Psoas muscle (tissue), 8 donors: ENCODE measurements around the gene STAT4. TPM values are rescaled to one million over a fixed set of nuclear protein-coding genes. Genes with fewer than 3 reads are reported as not detected.
A peak's percentile ranks its signal among the peaks of the same experiment; 100 is the strongest.

ENCODE experiments used
- ATAC-seq, 4 donors: fragments of 200-7000 bp; cut with Tn5 transposase; one replicate each; pipeline ENCODE4 v1.9.1; 2020; ENCODE audit warnings: moderate library complexity in 3 of 4, mild to moderate bottlenecking in 2 of 4
- DNase-seq, 2 donors: peaks; one replicate each; pipeline ENCODE4 v3.0.0-alpha.2; 2020
- H3K27ac ChIP-seq: fragments of 200-600 bp; one replicate; pipeline ENCODE4 v1.8.0; 2022
- H3K27me3 ChIP-seq, 3 donors: fragments of 200-600 bp in 1 of 3; one replicate each; pipeline versions ENCODE4 v1.6.1 to v1.8.0; 2013 to 2022; ENCODE audit warnings: low read length in 2 of 3, mild to moderate bottlenecking in 2 of 3, moderate library complexity in 1 of 3; ENCODE audit not compliant: insufficient read depth in 3 of 3
- H3K36me3 ChIP-seq, 2 donors: fragments of 200-600 bp in 1 of 2; one replicate each; pipeline versions ENCODE4 v1.6.1 to v1.8.0; 2013 to 2022; ENCODE audit warnings: low read depth in 1 of 2, mild to moderate bottlenecking in 1 of 2, moderate library complexity in 1 of 2; ENCODE audit not compliant: insufficient read depth in 1 of 2
- H3K4me1 ChIP-seq: fragments of 200-600 bp; one replicate; pipeline ENCODE4 v1.8.0; 2022
- H3K4me3 ChIP-seq: fragments of 200-600 bp; one replicate; pipeline ENCODE4 v1.8.0; 2022; ENCODE audit warnings: mild to moderate bottlenecking
- H3K9me3 ChIP-seq: fragments of 200-600 bp; one replicate; pipeline ENCODE4 v1.8.0; 2022
- WGBS, 3 donors: extraction: QIAGEN DNeasy Blood & Tissue Kit; methylation state at CpG; one replicate each; pipeline versions ENCODE4 v1.1.6 to v1.1.7; 2013; 5-methylcytosine and 5-hydroxymethylcytosine counted together
- intact Hi-C, 2 donors: fragments of 100-400 bp; cut with DNase I; formaldehyde crosslinking; loops; one replicate each; pipeline versions ENCODE4 v1.11.0 to v1.14.2; 2022
- polyA plus RNA-seq, 3 donors: library from polyadenylated mRNA; stranded (reverse); fragments of 200-250 nt; gene quantifications; one replicate each; pipeline ENCODE4 v1.2.3, GENCODE V29; 2013
- total RNA-seq, 4 donors: library from RNA; stranded (reverse); fragmentation: NEBNext Ultra II Directional in 2 of 4; extraction: Animal tissue kit (Norgen Biotek cat#: 25700) in 2 of 4; gene quantifications; one replicate each; pipeline versions ENCODE4 v1.2.1 to v1.2.4, GENCODE V29; 2021 to 2023
- TF ChIP-seq, protein P1 (sequence below): fragments of 200-600 bp; IDR thresholded peaks from one replicate; pipeline ENCODE4 v1.8.0; 2022; ENCODE audit warnings: antibody characterized with exemption
- donor health status: healthy with polysubstance abuse.
- donor health status: DM: no; HTN: no; CAD: no; lungs with moderate emphysema.
- donor health status: Bipolar disorder and iron deficiency.
- donor health status: healthy.
- donor health status: DM: yes; HTN: yes; CAD: no.
- donor health status: DM: no; HTN: no; CAD: no.
- donor health status: DM: no; HTN: no; CAD: no.
- donor health status: DM: yes; HTN: yes; CAD: no.

Gene STAT4
- total and polyA plus RNA-seq, 7 donors = 0.19 to 0.56 (median 0.30) TPM

DNA sequence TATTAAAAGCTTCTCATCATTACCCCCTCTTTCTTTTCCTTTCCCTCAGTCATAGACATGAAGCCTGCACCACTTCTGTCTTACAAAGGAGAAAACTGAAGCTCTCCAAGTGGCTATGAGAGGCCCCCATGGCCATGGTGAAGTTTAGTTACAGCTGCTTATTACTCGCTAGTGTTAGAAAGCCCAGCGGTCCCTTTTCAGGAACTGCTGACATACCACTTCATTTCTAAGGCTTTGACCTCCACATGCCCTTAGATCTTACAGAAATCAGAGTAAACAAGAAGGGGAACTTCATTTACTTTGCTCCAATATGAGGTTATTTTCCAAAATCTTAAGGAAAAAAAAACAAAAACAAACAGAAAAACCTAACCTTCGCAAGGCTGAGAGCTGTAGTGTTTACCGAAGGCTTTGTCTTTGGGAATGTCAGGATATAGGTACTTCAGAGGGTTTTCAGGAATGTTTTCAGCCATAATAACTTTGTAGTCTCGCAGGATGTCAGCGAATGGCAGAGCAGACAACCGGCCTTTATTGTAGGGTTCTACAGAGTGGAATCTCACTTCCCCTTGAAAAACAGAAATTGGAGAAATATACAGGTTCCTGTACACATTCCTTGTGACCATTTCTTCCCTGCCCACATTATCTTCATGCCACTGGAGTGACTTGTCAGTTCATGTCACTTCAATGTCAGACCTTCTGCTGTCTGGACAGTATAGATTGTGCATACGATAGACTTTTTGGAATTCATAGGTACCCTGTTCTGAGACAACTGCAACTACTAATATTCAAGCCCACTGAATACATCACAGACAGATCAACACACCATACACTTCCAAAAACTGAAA, 118.0 kb downstream of the STAT4 start:
- intact Hi-C loops = no loop called here
- TF ChIP-seq, protein P1, sequence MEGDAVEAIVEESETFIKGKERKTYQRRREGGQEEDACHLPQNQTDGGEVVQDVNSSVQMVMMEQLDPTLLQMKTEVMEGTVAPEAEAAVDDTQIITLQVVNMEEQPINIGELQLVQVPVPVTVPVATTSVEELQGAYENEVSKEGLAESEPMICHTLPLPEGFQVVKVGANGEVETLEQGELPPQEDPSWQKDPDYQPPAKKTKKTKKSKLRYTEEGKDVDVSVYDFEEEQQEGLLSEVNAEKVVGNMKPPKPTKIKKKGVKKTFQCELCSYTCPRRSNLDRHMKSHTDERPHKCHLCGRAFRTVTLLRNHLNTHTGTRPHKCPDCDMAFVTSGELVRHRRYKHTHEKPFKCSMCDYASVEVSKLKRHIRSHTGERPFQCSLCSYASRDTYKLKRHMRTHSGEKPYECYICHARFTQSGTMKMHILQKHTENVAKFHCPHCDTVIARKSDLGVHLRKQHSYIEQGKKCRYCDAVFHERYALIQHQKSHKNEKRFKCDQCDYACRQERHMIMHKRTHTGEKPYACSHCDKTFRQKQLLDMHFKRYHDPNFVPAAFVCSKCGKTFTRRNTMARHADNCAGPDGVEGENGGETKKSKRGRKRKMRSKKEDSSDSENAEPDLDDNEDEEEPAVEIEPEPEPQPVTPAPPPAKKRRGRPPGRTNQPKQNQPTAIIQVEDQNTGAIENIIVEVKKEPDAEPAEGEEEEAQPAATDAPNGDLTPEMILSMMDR = no peak
- H3K4me3 ChIP-seq = no peak overlapping the region
- WGBS, 3 donors = 72 to 79% (median 76%) methylated on average over 8 of the region's 8 CpGs
- no peaks in the 10 kb centered on the region for H3K27me3 ChIP-seq
- no peaks in the 10 kb centered on the region for H3K36me3 ChIP-seq
- no peak overlapping the region for H3K27ac ChIP-seq
- ATAC-seq = no peak
- no peaks in the 10 kb centered on the region for H3K9me3 ChIP-seq
- DNase-seq = no peak
- H3K4me1 ChIP-seq = no peaks in the 10 kb centered on the region

DNA sequence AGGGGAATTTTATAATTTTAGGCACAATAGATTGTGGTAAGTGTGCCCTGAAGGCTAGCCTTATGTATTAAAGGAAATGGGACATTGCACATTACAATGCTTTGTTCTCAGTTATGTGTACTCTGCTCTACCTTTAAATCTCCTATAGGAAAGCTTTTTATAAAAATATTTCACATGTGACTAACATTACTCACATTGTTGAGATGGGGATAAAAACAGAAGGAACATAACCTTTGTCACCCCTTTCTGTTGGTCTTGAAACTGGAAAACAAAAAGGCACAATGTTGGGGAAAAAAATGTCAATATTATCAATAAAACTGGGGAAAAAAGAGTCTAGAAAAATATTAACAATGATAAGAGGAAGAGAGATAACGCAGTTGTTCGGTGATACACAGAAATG, 119.5 kb downstream of the STAT4 start:
- H3K4me3 ChIP-seq = no peak overlapping the region
- intact Hi-C loops = loop anchor here in 1 of 2 donors (2.0 kb wide), 1 partner anchor 246 kb away; no protein-coding TSS in a partner anchor
- no peak overlapping the region for H3K27ac ChIP-seq
- DNase-seq (no peak), ATAC-seq (no peak)
- no peaks in the 10 kb centered on the region for H3K36me3 ChIP-seq
- H3K4me1 ChIP-seq = no peaks in the 10 kb centered on the region
- WGBS, 3 donors = 90 to 95% (median 94%) methylated on average over 2 of the region's 2 CpGs
- TF ChIP-seq, protein P1 = no peak
- no peaks in the 10 kb centered on the region for H3K27me3 ChIP-seq
- no peaks in the 10 kb centered on the region for H3K9me3 ChIP-seq

DNA sequence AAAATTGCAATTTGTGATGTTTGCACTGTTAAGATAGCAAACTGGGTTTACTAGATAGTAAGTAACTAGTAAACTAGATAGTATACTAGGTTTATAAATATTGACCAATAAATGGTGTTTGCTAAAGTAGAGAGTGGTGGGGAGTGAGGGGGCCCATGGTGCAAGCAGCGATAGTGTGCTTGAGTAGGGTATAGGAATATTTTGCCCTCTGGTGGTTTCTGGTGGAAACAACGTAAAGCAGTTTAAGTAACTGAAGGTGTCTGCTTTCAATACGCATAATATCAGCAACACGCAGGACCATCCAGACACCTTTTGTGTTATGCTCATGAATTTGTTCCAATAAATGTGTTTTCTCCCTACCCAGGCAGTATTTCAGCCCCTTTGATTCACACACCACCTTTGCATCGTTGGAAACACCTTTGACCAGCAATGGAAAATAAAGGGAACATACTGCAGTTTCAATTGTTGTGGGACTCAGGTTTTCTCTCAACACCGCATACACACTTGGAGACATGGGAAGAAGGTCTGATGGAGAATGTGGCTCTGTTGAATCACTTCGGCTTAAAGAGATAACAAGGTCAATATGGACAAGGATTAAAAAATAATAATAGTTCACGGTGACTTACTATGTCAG, 120.2 kb downstream of the STAT4 start:
- ATAC-seq = peak in 3 of 4 donors; percentile 56 to 83 (median 79)
- H3K36me3 ChIP-seq = no peaks in the 10 kb centered on the region
- H3K27me3 ChIP-seq = no peaks in the 10 kb centered on the region
- intact Hi-C loops = loop anchor here in 1 of 2 donors (2.0 kb wide), 1 partner anchor 246 kb away; no protein-coding TSS in a partner anchor
- no peak overlapping the region for H3K27ac ChIP-seq
- TF ChIP-seq, protein P1 = peak; percentile 61
- no peaks in the 10 kb centered on the region for H3K4me1 ChIP-seq
- H3K4me3 ChIP-seq = no peak overlapping the region
- WGBS, 3 donors = 39 to 47% (median 41%) methylated on average over 8 of the region's 8 CpGs
- DNase-seq = no peak
- H3K9me3 ChIP-seq = no peaks in the 10 kb centered on the region

DNA sequence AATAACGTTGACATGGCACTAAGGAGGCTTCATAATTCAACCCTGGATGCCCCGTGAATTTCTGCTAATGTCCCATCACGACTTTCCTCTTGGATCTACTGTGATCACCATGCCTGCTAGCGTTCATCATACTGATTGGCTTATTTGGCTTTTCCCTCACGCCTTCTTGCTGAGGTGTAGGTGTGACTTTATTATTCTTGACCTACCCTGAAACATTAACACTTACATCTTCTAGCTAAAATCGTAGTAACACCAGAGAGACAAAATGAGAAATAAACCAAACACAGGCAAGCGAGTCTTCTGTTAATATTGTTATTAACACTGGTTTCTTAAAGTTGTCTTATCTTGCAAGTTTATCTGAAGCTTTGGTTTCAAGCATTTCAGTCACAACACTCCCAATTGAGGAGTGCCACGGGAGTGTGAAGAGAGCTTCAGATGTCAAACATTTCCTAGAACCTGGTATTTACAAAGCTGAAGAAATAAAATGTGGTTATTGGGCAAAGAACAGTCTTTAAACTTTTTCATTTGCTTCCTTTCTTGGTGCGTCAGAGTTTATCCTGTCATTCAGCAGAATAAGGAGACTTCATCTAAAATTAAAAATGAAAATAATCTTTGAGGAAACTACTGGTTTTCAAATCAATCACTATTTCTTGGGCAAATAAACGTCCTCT, 121.4 kb downstream of the STAT4 start:
- Histone ChIP-seq H3K27me3 (no peaks in the 10 kb centered on the region), H3K9me3 (no peaks in the 10 kb centered on the region), H3K4me1 (no peaks in the 10 kb centered on the region), H3K27ac (no peak overlapping the region), H3K4me3 (no peak overlapping the region), H3K36me3 (no peaks in the 10 kb centered on the region)
- ATAC-seq (no peak), DNase-seq (no peak)
- TF ChIP-seq, protein P1 = no peak
- whole genome bisulfite sequencing, 3 donors = 81 to 85% (median 84%) methylated on average over 10 of the region's 10 CpGs
- intact Hi-C loops = loop anchor here in 1 of 2 donors (10.0 kb wide), 1 partner anchor 245 kb away; no protein-coding TSS in a partner anchor
